Measurements from ENCODE around the gene FNBP1L.

DNA sequence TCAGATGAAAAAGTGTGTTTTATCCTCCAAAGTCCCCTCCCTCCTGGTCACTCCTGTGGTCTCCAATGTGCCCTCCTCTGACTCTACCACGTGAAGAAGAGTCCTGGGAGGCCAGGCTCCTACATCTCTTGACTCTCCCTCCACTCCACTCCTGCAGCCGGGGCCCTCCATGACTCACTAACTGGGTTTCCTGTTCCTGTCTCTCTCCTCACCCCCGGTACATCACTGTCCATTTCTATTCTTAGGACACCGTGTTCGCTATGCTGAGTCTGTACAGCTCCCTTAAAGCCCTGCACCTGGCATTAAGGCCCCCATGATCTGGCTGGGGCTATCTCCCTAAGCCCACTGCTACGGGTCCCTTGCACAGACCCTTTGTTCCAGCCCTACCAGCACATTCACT, 140.3 kb downstream of the FNBP1L start:
- TF ChIP-seq, protein P1, sequence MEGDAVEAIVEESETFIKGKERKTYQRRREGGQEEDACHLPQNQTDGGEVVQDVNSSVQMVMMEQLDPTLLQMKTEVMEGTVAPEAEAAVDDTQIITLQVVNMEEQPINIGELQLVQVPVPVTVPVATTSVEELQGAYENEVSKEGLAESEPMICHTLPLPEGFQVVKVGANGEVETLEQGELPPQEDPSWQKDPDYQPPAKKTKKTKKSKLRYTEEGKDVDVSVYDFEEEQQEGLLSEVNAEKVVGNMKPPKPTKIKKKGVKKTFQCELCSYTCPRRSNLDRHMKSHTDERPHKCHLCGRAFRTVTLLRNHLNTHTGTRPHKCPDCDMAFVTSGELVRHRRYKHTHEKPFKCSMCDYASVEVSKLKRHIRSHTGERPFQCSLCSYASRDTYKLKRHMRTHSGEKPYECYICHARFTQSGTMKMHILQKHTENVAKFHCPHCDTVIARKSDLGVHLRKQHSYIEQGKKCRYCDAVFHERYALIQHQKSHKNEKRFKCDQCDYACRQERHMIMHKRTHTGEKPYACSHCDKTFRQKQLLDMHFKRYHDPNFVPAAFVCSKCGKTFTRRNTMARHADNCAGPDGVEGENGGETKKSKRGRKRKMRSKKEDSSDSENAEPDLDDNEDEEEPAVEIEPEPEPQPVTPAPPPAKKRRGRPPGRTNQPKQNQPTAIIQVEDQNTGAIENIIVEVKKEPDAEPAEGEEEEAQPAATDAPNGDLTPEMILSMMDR (IDR thresholded peaks at IDR 0.05): no peak
- TF ChIP-seq POLR2AphosphoS5 (IDR thresholded peaks at IDR 0.05): no peak
